HepG2 (cell line): ENCODE data around the gene FAM229A. TPM values are rescaled to one million over a fixed set of nuclear protein-coding genes. Genes with fewer than 3 reads are reported as not detected.
A peak's percentile ranks its signal among the peaks of the same experiment; 100 is the strongest.

Source experiments
- ADNP ChIP-seq: sonication (generic); formaldehyde crosslinking; IDR thresholded peaks from 2 replicates; pipeline ENCODE4 v1.4.0; 2020; ENCODE audit warnings: missing genetic modification reagents
- ATF1 ChIP-seq: IDR thresholded peaks from 2 replicates; pipeline ENCODE4 v1.6.1; 2016; ENCODE audit warnings: mild to moderate bottlenecking, control low read depth
- GLI4 ChIP-seq: sonication (generic); formaldehyde crosslinking; IDR thresholded peaks from 2 replicates; pipeline ENCODE4 v1.5.1; 2020; ENCODE audit warnings: missing genetic modification reagents, mild to moderate bottlenecking, moderate library complexity, borderline replicate concordance
- GTF3A ChIP-seq: sonication (generic); formaldehyde crosslinking; conservative IDR thresholded peaks from 2 replicates; pipeline ENCODE4 v1.4.0; 2020; ENCODE audit warnings: mild to moderate bottlenecking, missing genetic modification reagents
- JUN ChIP-seq: sonication (generic); formaldehyde crosslinking; IDR thresholded peaks from 2 replicates; pipeline ENCODE4 v1.4.0; 2020; ENCODE audit warnings: mild to moderate bottlenecking, missing genetic modification reagents
- KLF12 ChIP-seq: sonication (generic); formaldehyde crosslinking; IDR thresholded peaks from 2 replicates; pipeline ENCODE4 v1.4.0; 2020; ENCODE audit warnings: missing genetic modification reagents, borderline replicate concordance
- MATR3 ChIP-seq: sonication (generic); formaldehyde crosslinking; IDR thresholded peaks from 2 replicates; pipeline ENCODE4 v1.4.0; 2020; ENCODE audit warnings: missing genetic modification reagents
- MYNN ChIP-seq: sonication (generic); formaldehyde crosslinking; IDR thresholded peaks from 2 replicates; pipeline ENCODE4 v1.4.0; 2020; ENCODE audit warnings: mild to moderate bottlenecking, low read depth, missing genetic modification reagents
- PBX3 ChIP-seq: sonication (generic); formaldehyde crosslinking; IDR thresholded peaks from 2 replicates; pipeline ENCODE4 v1.8.1; 2023; ENCODE audit warnings: missing genetic modification reagents, inconsistent platforms, borderline replicate concordance
- RFXANK ChIP-seq: IDR thresholded peaks from 2 replicates; pipeline ENCODE4 v1.6.1; 2016
- SKI ChIP-seq: fragments of 450-650 bp; IDR thresholded peaks from one replicate; pipeline ENCODE4 v1.6.1; 2018; ENCODE audit warnings: mild to moderate bottlenecking; ENCODE audit not compliant: partially characterized antibody
- TEAD2 ChIP-seq: sonication (generic); formaldehyde crosslinking; IDR thresholded peaks from 2 replicates; pipeline ENCODE4 v1.9.0; 2021; ENCODE audit warnings: missing genetic modification reagents
- ZBTB1 ChIP-seq: sonication (generic); formaldehyde crosslinking; IDR thresholded peaks from 2 replicates; pipeline ENCODE4 v1.4.0; 2020; ENCODE audit warnings: missing genetic modification reagents, borderline replicate concordance
- ZNF329 ChIP-seq: sonication (generic); formaldehyde crosslinking; IDR thresholded peaks from 2 replicates; pipeline ENCODE4 v1.9.0; 2021; ENCODE audit warnings: low read depth, mild to moderate bottlenecking, missing genetic modification reagents
- ZNF430 ChIP-seq: sonication (generic); formaldehyde crosslinking; IDR thresholded peaks from 2 replicates; pipeline ENCODE4 v1.9.0; 2021; ENCODE audit warnings: mild to moderate bottlenecking, missing genetic modification reagents
- ZNF512 ChIP-seq: sonication (generic); formaldehyde crosslinking; IDR thresholded peaks from 2 replicates; pipeline ENCODE4 v1.4.0; 2020; ENCODE audit warnings: mild to moderate bottlenecking, missing genetic modification reagents
- ZNF512B ChIP-seq: sonication (generic); formaldehyde crosslinking; IDR thresholded peaks from 2 replicates; pipeline ENCODE4 v1.5.1; 2020; ENCODE audit warnings: missing genetic modification reagents, mild to moderate bottlenecking, borderline replicate concordance
- ZNF615 ChIP-seq: sonication (generic); formaldehyde crosslinking; IDR thresholded peaks from 2 replicates; pipeline ENCODE4 v1.5.0; 2020; ENCODE audit warnings: mild to moderate bottlenecking, missing genetic modification reagents, borderline replicate concordance
- ZNF709 ChIP-seq: sonication (generic); formaldehyde crosslinking; IDR thresholded peaks from 2 replicates; pipeline ENCODE4 v1.5.0; 2020; ENCODE audit warnings: mild to moderate bottlenecking, missing genetic modification reagents
- ZNF720 ChIP-seq: sonication (generic); formaldehyde crosslinking; IDR thresholded peaks from 2 replicates; pipeline ENCODE4 v1.4.0; 2020; ENCODE audit warnings: missing genetic modification reagents
- ZNF724P ChIP-seq: sonication (generic); formaldehyde crosslinking; IDR thresholded peaks from 2 replicates; pipeline ENCODE4 v1.8.0; 2022; ENCODE audit warnings: missing genetic modification reagents, borderline replicate concordance
- ZNF800 ChIP-seq: sonication (generic); formaldehyde crosslinking; IDR thresholded peaks from 2 replicates; pipeline ENCODE4 v1.4.0; 2020; ENCODE audit warnings: missing genetic modification reagents
- ZSCAN30 ChIP-seq: sonication (generic); formaldehyde crosslinking; IDR thresholded peaks from 2 replicates; pipeline ENCODE4 v1.5.0; 2020; ENCODE audit warnings: mild to moderate bottlenecking, missing genetic modification reagents
- polyA plus RNA-seq, 8 experiments: library from polyadenylated mRNA; depleted of rRNA in 3 of 8; stranded (reverse) in 7 of 8; unstranded in 1 of 8; fragments of >200 nt; fragmentation: Illumina TruSeq in 4 of 8; extraction: Trizol in 4 of 8; gene quantifications; 2 replicates each; pipeline versions ENCODE4 v1.2.1 to v1.2.3, GENCODE V29; 2011 to 2016; ENCODE audit warnings: low read depth in 4 of 8, missing spikeins in 1 of 8, mixed read lengths in 1 of 8; ENCODE audit not compliant: insufficient read depth in 1 of 8
- total RNA-seq, 5 experiments: library from RNA; depleted of rRNA; stranded (reverse); fragments of >200 nt; fragmentation: Illumina TruSeq; extraction: Trizol; gene quantifications; 2 replicates each; pipeline ENCODE4 v1.2.3, GENCODE V29; 2016; ENCODE audit warnings: low read depth in 1 of 5

FAM229A gene
- total and polyA plus RNA-seq, 2 of the 13 experiments (the other 11 are each of a cell fraction or from before 2014, with no cell fraction given): 3.2 to 17.6 TPM

- TF ChIP-seq JUN (CRISPR knock-in tag) (no peak), GTF3A (CRISPR knock-in tag) (no peak), PBX3 (no peak), ZNF720 (CRISPR knock-in tag) (no peak), MYNN (CRISPR knock-in tag) (no peak), KLF12 (no peak; the same call in 1 of the 2 replicates), TEAD2 (no peak; the same call in 1 of the 2 replicates), ZNF615 (CRISPR knock-in tag) (no peak), SKI (peak; percentile 52), ZNF512B (CRISPR knock-in tag) (no peak), ZSCAN30 (no peak), ZNF709 (CRISPR knock-in tag) (no peak), ATF1 (no peak), ZNF800 (CRISPR knock-in tag) (no peak), RFXANK (no peak), ZBTB1 (CRISPR knock-in tag) (no peak), MATR3 (CRISPR knock-in tag) (no peak), ZNF430 (CRISPR knock-in tag) (0 out of 2 replicates have a peak, but pooled peaks have one; percentile 12), ZNF329 (0 out of 2 replicates have a peak, but pooled peaks have one; percentile 34), ZNF512 (CRISPR knock-in tag) (no peak), ZNF724P (CRISPR knock-in tag) (peak; percentile 51; the same call in 1 of the 2 replicates), ADNP (no peak), GLI4 (no peak)
These were observed 10.7 kb downstream of the FAM229A start (continued) for GRCh38 chr1:32351399-32352238.
